Measurements from ENCODE around the gene AFAP1L2. TPM values are rescaled to one million over a fixed set of nuclear protein-coding genes. Genes with fewer than 3 reads are reported as not detected.

The AFAP1L2 gene
- total RNA-seq, 3 donors from 2014 or later: 6.7 to 23.4 (median 11.6) TPM

DNA sequence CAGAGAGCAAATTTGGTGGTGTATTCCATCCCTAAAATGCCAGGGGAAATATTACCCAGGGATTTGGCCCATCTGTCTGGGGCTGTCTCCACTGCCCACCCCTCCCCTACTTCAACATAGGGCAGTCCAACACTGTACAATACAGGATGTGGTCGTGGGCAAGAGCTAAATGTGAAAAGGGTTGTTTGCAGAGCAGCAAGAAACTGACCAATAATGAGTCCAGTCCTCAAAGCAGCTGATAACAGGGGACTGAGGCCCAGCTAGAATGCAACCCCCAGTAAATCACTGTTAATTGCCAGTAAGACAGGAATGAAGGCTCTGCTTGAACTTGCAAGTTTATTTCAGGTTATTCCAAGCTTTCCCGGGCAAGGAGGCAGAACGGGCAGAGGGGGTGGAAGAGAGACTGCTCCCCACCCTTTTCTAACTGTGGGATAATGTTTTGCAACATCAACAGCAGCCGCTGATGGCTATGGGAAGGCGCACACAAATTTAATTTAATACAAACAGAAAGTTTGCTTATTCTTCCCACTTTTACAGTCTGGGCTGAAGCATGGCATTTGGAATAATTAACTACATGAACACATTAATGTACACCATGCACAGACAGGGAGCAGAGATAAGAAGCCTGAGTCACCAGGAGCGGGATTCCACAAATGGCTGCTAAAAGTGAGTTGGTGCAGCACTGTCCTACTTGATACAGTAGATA is 36.8 kb downstream of the AFAP1L2 start:
- Histone ChIP-seq H3K4me3 (no peak overlapping the region), H3K4me1 (ENCODE audit: low read depth) (no peaks in the 10 kb centered on the region), H3K36me3 (ENCODE audit: low read depth) (no peaks in the 10 kb centered on the region), H3K9me3 (no peaks in the 10 kb centered on the region)
- DNase-seq (no peak), ATAC-seq (peak; percentile 30)
- TF ChIP-seq, protein P1, sequence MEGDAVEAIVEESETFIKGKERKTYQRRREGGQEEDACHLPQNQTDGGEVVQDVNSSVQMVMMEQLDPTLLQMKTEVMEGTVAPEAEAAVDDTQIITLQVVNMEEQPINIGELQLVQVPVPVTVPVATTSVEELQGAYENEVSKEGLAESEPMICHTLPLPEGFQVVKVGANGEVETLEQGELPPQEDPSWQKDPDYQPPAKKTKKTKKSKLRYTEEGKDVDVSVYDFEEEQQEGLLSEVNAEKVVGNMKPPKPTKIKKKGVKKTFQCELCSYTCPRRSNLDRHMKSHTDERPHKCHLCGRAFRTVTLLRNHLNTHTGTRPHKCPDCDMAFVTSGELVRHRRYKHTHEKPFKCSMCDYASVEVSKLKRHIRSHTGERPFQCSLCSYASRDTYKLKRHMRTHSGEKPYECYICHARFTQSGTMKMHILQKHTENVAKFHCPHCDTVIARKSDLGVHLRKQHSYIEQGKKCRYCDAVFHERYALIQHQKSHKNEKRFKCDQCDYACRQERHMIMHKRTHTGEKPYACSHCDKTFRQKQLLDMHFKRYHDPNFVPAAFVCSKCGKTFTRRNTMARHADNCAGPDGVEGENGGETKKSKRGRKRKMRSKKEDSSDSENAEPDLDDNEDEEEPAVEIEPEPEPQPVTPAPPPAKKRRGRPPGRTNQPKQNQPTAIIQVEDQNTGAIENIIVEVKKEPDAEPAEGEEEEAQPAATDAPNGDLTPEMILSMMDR (IDR thresholded peaks at IDR 0.05): no peak
- intact Hi-C loops (cut with DNase I, micrococcal nuclease): no loop called here

DNA sequence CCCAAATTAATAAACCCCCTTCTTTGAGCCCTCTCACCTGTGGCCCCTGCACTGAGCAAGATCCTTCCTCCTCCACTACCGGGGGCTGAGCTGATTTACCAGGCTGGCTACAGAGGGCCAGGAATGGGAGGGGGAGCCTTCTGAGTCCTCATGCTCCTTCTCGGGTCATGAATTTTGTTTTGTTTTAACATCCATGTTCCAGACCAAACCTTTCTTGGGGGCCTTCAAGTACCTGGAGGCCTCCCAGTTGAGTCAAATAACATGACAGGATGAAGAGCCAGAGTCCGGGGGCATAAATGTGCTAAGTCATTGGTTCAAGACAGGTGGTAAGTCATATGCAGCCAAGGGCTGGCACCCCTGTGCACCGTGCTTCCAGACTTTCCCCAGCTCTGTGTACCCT is 39.6 kb downstream of the AFAP1L2 start:
- no peak overlapping the region for H3K4me3 ChIP-seq
- H3K4me1 ChIP-seq (ENCODE audit: low read depth): no peaks in the 10 kb centered on the region
- ATAC-seq (no peak), DNase-seq (no peak)
- H3K9me3 ChIP-seq: no peaks in the 10 kb centered on the region
- H3K36me3 ChIP-seq (ENCODE audit: low read depth): no peaks in the 10 kb centered on the region
- TF ChIP-seq, protein P1 (IDR thresholded peaks at IDR 0.05): no peak
- intact Hi-C loops (cut with DNase I, micrococcal nuclease): no loop called here

DNA sequence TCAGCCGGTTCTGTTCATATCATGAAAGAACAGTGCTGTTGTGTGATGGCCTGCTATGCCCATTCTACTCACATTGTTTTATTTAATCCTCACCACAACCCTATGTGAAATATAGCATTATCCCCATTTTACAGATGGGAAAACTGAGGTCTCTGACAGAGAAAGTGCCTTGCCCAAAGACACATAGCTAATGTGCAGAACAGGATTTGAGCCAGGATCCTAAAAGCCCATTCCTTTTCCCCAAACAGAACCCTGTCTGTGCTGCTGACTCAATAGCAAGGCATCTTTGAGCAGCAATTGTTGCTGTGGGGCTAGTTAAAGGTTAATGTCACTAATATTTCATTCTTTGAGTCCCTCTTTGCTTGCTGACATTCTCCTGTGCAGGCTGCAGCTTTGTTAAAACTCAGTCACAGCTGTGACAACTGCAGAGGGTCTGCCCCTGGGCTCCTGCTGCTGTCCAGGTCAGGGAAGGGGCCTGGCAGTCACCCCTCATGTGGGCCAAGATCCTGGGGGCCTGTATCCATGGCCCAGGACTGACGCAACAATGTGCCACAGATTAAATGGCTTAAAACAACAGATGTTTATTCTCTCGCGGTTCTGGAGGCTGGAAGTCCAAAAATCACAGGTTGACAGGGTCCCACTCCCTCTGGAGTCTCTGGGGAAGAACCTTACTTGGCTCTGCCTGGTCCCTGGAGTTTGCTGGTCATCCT is 40.4 kb downstream of the AFAP1L2 start:
- intact Hi-C loops (cut with DNase I, micrococcal nuclease): no loop called here
- TF ChIP-seq, protein P1 (IDR thresholded peaks at IDR 0.05): no peak
- H3K9me3 ChIP-seq: no peaks in the 10 kb centered on the region
- DNase-seq (no peak), ATAC-seq (no peak)
- H3K4me3 ChIP-seq: no peak overlapping the region
- H3K36me3 ChIP-seq (ENCODE audit: low read depth): no peaks in the 10 kb centered on the region
- no peaks in the 10 kb centered on the region for H3K4me1 ChIP-seq (ENCODE audit: low read depth)

DNA sequence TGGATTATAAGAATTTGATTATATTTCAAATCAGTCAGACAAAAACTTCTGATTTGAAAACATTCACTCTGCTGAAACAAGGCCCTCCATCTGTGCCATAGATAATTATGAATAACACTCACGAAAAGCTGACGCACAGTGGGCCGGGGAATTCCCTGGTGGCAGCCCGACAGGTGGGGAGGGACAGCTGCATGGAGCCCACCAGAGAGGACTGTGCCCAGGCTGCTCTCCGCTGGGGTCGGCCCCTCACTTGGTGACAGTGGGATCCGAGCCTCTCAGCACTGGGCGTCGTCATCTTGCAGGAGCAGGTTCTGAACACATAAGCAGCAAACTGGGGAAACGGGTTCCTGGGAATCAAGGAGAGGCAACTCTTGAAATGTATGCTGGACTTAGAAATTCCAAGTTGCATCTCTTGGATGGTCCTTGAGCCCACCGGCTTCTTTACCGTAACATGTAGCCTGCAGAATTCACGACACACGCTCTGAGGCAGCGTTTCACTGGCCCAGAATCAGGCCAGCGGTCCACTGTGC is 41.4 kb downstream of the AFAP1L2 start:
- Histone ChIP-seq H3K9me3 (no peaks in the 10 kb centered on the region), H3K4me1 (ENCODE audit: low read depth) (no peaks in the 10 kb centered on the region), H3K36me3 (ENCODE audit: low read depth) (no peaks in the 10 kb centered on the region), H3K4me3 (no peak overlapping the region)
- intact Hi-C loops (cut with DNase I, micrococcal nuclease): no loop called here
- no peak for DNase-seq
- no peak for ATAC-seq
- TF ChIP-seq, protein P1 (IDR thresholded peaks at IDR 0.05): no peak

DNA sequence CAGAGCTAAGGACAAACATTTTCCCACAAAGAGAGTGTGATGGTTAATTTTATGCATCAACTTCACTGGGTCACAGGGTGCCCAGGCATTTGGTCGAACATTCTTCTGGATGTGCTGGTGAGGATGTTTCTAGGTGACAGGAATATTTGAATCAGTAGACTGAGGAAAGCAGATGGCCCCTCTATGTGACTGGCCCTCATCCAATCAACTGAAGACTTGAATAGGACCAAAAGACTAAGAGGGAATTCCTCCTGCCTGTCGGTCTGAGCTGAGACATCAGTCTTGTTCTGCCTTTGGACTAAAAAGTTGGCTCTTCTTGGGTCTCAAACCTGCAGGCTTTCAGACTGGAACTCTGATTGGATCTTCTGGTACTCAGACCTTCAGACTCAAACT is 44.4 kb downstream of the AFAP1L2 start:
- Histone ChIP-seq H3K36me3 (ENCODE audit: low read depth) (no peaks in the 10 kb centered on the region), H3K4me1 (ENCODE audit: low read depth) (no peaks in the 10 kb centered on the region), H3K4me3 (no peak overlapping the region), H3K9me3 (no peaks in the 10 kb centered on the region)
- intact Hi-C loops (cut with DNase I, micrococcal nuclease): no loop called here
- TF ChIP-seq, protein P1 (IDR thresholded peaks at IDR 0.05): no peak
- ATAC-seq (no peak), DNase-seq (no peak)
